Measurements from ENCODE around the gene OTOP3.
"Not testable (repeated sequence)": the region's sequence is repeated elsewhere in the genome, so short reads cannot be mapped to it uniquely, and the experiment has no call there.

OTOP3 gene

GRCh38 chr17:74935585-74936469, at the start of gene OTOP3:
Gene OTOP3, plus strand, starts transcription at chr17:74935898. Its CDS starts 24 bp downstream, at chr17:74935922.
- DNase-seq (ENCODE audit: low read depth in 2 of 2): no peak

GRCh38 chr17:74888469-74888868, 47.2 kb upstream of the OTOP3 start:
- DNase-seq (ENCODE audit: low read depth in 2 of 2): no peak

- no peak for DNase-seq (ENCODE audit: low read depth in 2 of 2)
These were observed 45.1 kb upstream of the OTOP3 start for GRCh38 chr17:74890554-74890953.

GRCh38 chr17:74892013-74892841, 43.5 kb upstream of the OTOP3 start:
- no peak for DNase-seq (ENCODE audit: low read depth in 2 of 2)

GRCh38 chr17:74892974-74893911, 42.5 kb upstream of the OTOP3 start, which contains the start of gene FADS6:
Gene FADS6, minus strand, starts transcription at chr17:74893633. Its CDS starts 38 bp downstream, at chr17:74893595.
- no peak for DNase-seq (ENCODE audit: low read depth in 2 of 2)

GRCh38 chr17:74893936-74894671, 41.6 kb upstream of the OTOP3 start:
- no peak for DNase-seq (ENCODE audit: low read depth in 2 of 2)

- no peak for DNase-seq (ENCODE audit: low read depth in 2 of 2)
These were observed 37.2 kb upstream of the OTOP3 start for GRCh38 chr17:74898376-74898946.

- DNase-seq (ENCODE audit: low read depth in 2 of 2): no peak
These were observed 35.5 kb upstream of the OTOP3 start for GRCh38 chr17:74900208-74900607.

GRCh38 chr17:74901353-74902135, 34.2 kb upstream of the OTOP3 start:
- DNase-seq (ENCODE audit: low read depth in 2 of 2): no peak

- no peak for DNase-seq (ENCODE audit: low read depth in 2 of 2)
These were observed 32.7 kb upstream of the OTOP3 start for GRCh38 chr17:74903034-74903433.

- no peak for DNase-seq (ENCODE audit: low read depth in 2 of 2)
These were observed 32.0 kb upstream of the OTOP3 start for GRCh38 chr17:74903671-74904070.

GRCh38 chr17:74904687-74905409, 30.9 kb upstream of the OTOP3 start:
- DNase-seq (ENCODE audit: low read depth in 2 of 2): no peak

GRCh38 chr17:74906214-74906793, 29.4 kb upstream of the OTOP3 start:
- DNase-seq (ENCODE audit: low read depth in 2 of 2): not testable (repeated sequence)

- no peak for DNase-seq (ENCODE audit: low read depth in 2 of 2)
These were observed 28.7 kb upstream of the OTOP3 start for GRCh38 chr17:74907012-74907411.

GRCh38 chr17:74909097-74909496, 26.6 kb upstream of the OTOP3 start:
- not testable (repeated sequence) for DNase-seq (ENCODE audit: low read depth in 2 of 2)

- not testable (repeated sequence) for DNase-seq (ENCODE audit: low read depth in 2 of 2)
These were observed 24.3 kb upstream of the OTOP3 start for GRCh38 chr17:74911423-74911822.

- no peak for DNase-seq (ENCODE audit: low read depth in 2 of 2)
These were observed 19.4 kb upstream of the OTOP3 start for GRCh38 chr17:74916136-74916850.

GRCh38 chr17:74916851-74917199, 18.9 kb upstream of the OTOP3 start:
- no peak for DNase-seq (ENCODE audit: low read depth in 2 of 2)
